NCI-H1930 (cell line): ENCODE measurements around the gene ARRDC3.
"Not testable (repeated sequence)": the region's sequence is repeated elsewhere in the genome, so short reads cannot be mapped to it uniquely, and the experiment has no call there.

Source experiments
- DNase-seq, 2 experiments: peaks; one replicate each; lab custom pipeline; 2025; lab: John Stamatoyannopoulos, UW

ARRDC3 gene

GRCh38 chr5:91359962-91360609, 23.0 kb downstream of the ARRDC3 start:
- DNase-seq: no peak

DNA sequence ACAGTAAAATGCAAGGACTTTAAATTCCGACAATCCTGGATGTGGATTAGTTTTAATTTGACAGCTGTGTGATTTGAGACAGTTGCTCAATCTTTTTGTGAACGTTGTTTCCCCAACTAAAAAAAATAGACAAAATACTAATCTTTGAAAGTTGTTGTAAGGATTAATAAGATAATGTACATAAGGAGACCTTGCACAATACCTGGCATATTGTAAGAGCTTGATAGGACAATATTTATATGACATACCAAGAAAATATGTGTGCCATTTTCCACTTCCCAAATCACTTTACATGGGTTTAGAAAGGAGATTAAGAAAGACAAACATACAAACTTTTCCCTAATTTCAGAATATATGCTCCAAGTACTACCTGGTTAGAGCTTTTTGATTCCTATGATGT, 25.3 kb downstream of the ARRDC3 start:
- DNase-seq: no peak

- no peak for DNase-seq
Measured at GRCh38 chr5:91357012-91357634, 26.0 kb downstream of the ARRDC3 start.

- not testable (repeated sequence) for DNase-seq
Measured at GRCh38 chr5:91354867-91355266, 28.2 kb downstream of the ARRDC3 start.

GRCh38 chr5:91352831-91353695, 30.1 kb downstream of the ARRDC3 start:
- DNase-seq: no peak

DNA sequence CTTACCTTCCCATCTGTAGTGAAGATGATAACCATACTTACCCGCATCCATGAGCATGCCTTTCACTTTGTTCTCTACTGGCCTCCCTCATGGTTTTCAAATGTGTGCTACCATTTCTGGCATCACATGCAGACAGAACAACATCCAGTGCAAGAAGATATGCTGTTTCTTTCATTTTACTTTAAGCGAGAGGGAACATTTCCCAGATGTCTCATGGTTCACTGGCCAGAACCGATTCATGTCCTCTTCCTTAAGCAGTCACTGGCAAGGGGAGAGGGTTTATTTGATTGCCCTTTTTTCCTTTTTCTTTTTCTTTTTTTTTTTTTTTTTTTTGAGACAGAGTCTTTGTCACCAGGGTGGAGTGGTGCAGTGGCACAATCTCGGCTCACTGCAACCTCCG, 37.7 kb downstream of the ARRDC3 start:
- no peak for DNase-seq

DNA sequence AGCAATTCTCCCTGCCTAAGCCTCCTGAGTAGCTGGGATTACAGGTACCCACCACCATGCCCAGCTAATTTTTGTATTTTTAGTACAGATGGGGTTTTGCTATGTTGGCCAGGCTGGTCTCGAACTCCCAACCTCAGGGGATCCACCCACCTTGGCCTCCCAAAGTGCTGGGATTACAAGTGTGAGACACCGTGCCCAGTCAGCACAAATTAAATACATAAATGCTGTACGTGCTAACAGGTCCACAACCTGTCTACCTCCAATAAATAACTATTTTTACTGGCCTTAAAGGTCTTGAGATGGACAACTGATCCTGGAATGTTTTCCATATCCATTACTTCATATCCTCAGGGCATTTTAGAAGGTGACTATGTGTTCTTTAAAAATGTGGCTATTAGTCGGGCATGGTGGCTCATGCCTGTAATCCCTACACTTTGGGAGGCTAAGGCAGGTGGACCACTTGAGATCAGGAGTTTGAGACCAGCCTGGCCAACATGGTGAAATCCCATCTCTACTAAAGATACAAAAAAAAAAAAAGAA, 38.4 kb downstream of the ARRDC3 start:
- not testable (repeated sequence) for DNase-seq

DNA sequence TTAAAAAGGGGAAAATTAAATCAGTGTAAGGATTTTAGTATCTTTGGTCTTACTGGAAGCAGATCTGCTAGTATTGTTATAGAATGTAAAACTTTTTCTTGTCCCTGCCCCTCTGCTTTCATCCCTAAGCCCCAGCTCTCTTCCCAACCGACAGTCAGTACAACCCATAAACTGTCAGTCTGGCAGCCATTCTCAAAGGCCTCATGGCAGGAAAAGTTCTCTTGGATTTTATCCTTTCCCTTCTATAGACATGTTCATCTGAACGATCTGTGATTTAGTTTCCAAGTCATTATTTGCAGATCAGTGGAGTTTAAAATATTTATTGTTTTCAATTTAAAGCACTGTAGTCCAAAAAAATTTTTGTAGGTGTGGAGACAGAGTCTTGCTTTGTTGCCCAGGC, 39.2 kb downstream of the ARRDC3 start:
- no peak for DNase-seq

DNA sequence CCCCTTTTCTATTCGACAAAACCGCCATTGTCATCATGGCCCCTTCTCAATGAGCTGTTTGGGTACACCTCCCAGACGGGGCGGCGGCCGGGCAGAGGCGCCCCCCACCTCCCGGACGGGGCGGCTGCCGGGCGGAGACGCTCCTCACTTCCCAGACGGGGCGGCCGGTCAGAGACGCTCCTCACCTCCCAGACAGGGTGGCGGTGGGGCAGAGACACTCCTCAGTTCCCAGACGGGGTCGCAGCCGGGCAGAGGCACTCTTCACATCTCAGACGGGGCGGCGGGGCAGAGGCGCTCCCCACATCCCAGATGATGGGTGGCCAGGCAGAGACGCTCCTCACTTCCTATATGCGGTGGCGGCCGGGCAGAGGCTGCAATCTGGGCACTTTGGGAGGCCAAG, 40.2 kb downstream of the ARRDC3 start:
- DNase-seq: not testable (repeated sequence)

- DNase-seq: no peak
Measured at GRCh38 chr5:91341154-91341553, 42.0 kb downstream of the ARRDC3 start.

- DNase-seq: no peak
Measured at GRCh38 chr5:91340532-91340931, 42.6 kb downstream of the ARRDC3 start.

- DNase-seq: no peak
Measured at GRCh38 chr5:91339063-91339705, 43.9 kb downstream of the ARRDC3 start.

- no peak for DNase-seq
Measured at GRCh38 chr5:91332267-91333045, 50.7 kb downstream of the ARRDC3 start.

- DNase-seq: no peak
Measured at GRCh38 chr5:91331705-91332104, 51.4 kb downstream of the ARRDC3 start.

DNA sequence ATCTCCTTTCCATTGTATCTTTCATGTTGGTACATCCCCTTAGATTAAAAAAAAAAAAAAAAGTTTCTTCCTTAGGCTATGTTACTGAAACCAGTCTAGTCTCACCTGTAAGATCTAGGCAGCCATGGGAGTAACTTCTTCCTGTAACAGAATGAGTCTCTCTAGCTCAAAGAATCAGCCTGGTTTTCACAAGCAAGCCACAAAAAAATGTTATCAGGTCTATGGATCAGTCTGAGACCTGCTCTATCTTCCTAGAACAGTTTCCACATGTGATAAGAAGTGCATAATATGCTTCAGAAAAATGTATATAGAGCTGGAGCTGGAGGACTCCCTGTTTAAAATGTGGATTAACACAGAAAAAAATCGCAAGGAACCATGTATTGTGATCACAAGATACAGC, 53.8 kb downstream of the ARRDC3 start:
- no peak for DNase-seq

GRCh38 chr5:91328743-91329142, 54.4 kb downstream of the ARRDC3 start:
- no peak for DNase-seq

DNA sequence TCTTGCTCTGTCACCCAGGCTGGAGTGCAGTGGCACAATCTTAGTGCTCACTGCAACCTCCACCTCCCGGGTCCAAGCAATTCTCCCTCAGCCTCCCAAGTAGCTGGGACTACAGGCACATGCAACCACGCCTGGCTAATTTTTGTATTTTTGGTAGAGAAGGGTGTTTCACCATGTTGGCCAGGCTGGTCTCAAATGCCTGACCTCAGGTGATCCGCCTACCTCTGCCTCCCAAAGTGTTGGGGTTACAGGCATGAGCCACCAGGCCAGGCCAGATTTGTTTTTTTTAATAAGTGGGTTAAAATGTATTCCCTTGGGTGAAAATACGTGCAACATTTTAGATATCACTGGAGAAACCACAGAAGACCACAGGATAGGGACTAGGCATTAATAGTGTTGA, 60.1 kb downstream of the ARRDC3 start:
- not testable (repeated sequence) for DNase-seq

GRCh38 chr5:91319667-91320066, 63.5 kb downstream of the ARRDC3 start:
- DNase-seq: no peak

DNA sequence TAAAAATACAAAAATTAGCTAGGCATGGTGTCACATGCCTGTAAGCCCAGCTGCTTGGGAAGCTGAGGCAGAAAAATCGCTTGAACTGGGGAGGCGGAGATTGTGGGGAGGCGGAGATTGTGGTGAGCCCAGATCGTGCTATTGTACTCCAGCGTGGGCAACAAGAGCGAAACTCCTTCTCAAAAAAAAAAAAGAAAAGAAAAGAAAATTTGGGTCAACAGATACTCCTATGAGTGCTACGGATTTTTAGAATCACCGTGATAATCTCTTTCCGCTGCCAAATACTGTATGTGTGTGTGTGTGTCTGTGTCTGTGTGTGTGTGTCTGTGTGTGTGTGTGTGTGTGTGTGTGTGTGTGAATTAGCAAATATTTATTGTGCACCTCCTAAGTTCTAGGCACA, 64.4 kb downstream of the ARRDC3 start:
- DNase-seq: no peak
